ENCODE data around the gene CFAP70.
"Not testable (repeated sequence)": the region's sequence is repeated elsewhere in the genome, so short reads cannot be mapped to it uniquely, and the experiment has no call there.

Gene CFAP70

DNA sequence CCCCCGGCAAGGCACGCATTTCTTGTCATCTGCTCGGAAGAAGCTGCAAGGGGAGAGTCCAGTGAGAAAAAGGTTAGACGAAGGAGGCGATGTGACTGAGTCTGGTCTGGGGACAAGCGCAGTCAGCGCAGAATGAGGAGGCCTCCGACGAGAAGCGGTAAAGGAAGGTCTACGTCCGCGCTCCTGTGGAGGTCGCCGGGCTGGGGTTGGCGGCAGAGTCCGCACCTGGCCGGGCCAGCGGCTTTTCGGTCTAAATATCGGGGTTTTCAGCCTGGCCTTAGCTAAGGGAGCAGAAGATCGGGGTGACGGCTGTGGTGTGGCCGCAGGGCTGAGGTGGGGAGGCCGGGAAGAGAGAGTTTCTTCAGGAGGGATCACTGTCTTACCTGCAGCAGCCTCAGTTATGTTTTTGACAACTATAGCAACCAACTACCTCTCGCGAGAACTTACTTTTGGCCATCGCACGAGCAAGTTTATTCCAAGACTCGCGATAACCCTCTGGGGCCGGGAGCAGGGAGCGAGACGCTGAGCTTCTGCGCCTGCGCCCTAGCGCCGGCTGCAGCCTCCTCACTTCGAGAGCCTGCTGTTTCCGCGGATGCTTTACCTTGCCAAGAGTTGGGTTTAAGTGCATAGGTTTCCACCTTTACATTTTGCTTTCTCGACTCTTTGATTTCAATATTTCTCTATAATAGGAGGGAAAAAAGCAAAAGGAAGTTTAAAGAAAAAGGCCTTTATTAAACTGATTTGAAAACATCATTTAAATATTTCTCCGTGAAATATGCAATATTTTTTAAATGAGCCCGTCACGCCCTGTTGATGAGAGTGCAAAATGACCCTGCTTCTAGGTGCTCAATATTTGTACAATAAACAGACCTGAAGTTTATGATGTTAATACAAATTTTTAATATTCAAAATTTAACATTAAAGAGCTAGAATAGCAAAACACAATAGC, at the start of gene CFAP70:
Gene CFAP70 (minus strand): TSS at position 534 of the 949 bp plus-strand sequence. CDS start 4,068 bp downstream, outside the sequence.
- peak; percentile 98 for DNase-seq (ENCODE audit: low read depth, low spot score)

- no peak for DNase-seq (ENCODE audit: low read depth, low spot score)
Measured at GRCh38 chr10:73408061-73408460, 49.4 kb upstream of the CFAP70 start.

- no peak for DNase-seq (ENCODE audit: low read depth, low spot score)
Measured at GRCh38 chr10:73407495-73407894, 48.8 kb upstream of the CFAP70 start.

DNA sequence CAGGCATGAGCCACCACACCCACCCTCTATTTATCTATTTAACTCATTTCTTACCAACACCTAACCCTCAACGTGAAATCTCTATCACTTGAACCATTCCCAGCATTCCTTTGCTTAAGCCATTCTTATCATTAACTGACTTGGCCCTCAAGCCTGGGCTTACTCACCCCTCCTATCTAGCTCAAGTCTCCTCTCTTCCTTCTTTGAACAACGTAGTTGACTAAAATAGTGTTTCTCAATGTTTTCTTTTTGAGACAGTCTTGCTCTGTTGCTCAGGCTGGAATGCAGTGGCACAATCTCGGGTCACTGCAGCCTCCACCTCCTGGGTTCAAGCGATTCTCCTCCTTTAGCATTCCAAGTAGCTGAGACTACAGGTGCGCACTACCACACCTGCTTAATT, 48.2 kb upstream of the CFAP70 start:
- DNase-seq (ENCODE audit: low read depth, low spot score): no peak

DNA sequence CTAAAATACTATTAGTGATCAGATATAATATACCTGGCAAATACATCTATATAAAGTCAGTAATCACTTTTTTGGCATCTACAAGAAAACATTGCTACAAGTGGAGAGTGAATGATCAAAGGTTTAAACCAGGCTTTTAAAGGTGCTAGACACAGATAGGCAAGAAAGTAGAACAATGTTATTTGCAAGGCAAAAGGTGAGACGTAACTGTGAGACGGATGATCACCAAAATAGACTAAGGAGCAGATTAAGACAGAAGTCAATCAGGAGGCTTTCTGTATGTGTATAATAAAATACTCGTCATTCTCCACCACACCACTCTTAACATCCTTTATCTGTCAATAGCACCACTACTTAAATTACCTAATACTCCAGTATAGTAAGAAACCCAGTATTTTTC, 46.9 kb upstream of the CFAP70 start:
- DNase-seq (ENCODE audit: low read depth, low spot score): no peak

- no peak for DNase-seq (ENCODE audit: low read depth, low spot score)
Measured at GRCh38 chr10:73404690-73405089, 46.0 kb upstream of the CFAP70 start.

DNA sequence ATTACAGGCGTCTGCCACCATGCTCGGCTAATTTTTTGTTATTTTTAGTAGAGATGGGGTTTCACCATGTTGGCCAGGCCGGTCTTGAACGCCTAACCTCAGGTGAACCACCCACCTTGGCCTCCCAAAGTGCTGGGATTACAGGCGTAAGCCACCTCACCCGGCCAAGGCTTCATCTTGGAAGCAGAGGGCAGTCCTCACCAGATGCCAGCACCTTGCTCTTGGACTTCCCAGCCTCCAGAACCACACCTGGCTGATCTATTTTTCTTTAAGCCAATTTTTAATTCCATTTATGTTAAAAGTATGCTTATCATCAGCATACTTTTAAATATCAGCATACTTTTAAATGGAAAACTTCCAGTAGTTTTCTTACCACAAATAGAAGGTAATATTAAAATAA, 43.0 kb upstream of the CFAP70 start:
- no peak for DNase-seq (ENCODE audit: low read depth, low spot score)

DNA sequence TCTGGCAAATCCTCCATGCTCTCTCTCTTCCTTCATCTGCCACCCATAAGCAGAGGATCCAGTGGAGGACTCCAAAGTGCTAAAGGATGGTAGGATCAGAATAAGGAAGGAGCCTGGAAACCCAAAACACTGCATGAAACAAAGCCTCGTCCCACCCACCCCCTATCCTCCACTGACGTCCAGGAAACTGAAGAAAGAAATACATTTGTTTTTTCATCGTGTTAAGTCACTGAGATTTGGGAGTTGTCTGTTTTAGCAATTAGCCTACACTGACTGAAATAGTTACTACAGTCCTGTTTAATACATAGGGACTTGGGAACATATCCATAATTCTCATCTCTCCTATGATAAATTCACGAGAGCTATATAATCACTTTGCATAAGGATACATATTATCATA, 40.4 kb upstream of the CFAP70 start:
- DNase-seq (ENCODE audit: low read depth, low spot score): no peak

- no peak for DNase-seq (ENCODE audit: low read depth, low spot score)
Measured at GRCh38 chr10:73398024-73398423, 39.4 kb upstream of the CFAP70 start.

DNA sequence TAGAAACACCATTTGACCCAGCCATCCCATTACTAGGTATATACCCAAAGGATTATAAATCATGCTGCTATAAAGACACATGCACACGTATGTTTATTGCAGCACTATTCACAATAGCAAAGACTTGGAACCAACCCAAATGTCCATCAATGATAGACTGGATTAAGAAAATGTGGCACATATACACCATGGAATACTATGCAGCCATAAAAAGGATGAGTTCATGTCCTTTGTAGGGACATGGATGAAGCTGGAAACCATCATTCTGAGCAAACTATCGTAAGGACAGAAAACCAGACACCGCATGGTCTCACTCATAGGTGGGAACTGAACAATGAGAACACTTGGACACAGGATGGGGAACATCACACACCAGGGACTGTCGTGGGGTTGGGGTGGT, 35.7 kb upstream of the CFAP70 start:
- not testable (repeated sequence) for DNase-seq (ENCODE audit: low read depth, low spot score)

DNA sequence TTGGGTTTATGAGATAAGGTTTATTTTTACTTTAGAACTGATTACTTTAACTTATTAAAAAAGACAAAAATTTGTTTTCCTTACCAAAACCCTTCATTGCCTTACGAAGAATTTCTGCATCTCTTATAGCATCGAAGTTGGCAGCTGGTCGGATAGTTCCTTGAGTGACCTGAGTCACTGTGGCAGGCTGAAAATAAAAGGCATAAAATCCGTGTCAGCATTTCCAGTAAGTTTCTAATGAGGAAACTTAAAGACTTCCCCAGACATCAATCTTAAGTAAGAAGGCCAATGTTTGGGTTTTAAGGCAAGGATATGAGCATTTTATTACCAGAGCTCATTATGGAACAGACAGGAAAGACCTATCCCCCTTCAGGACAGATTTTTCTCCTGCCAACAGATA, 29.6 kb upstream of the CFAP70 start:
- DNase-seq (ENCODE audit: low read depth, low spot score): no peak

DNA sequence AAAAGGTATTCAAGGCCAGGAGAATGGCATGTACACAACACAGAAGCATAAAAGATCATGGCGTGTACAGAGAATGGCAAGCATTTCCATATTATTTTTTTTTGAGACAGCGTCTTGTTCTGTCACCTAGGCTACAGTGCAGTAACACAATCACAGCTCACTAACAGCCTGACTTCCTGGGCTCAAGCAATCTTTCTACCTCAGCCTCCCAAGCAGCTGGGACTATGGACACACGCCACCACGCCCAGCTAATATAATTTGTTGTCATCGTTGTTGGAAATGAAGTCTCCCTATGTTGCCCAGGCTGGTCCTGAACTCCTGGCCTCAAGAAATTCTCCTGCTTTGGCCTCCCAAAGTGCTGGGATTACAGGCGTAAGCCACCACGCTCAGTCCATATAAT, 27.9 kb upstream of the CFAP70 start:
- no peak for DNase-seq (ENCODE audit: low read depth, low spot score)

DNA sequence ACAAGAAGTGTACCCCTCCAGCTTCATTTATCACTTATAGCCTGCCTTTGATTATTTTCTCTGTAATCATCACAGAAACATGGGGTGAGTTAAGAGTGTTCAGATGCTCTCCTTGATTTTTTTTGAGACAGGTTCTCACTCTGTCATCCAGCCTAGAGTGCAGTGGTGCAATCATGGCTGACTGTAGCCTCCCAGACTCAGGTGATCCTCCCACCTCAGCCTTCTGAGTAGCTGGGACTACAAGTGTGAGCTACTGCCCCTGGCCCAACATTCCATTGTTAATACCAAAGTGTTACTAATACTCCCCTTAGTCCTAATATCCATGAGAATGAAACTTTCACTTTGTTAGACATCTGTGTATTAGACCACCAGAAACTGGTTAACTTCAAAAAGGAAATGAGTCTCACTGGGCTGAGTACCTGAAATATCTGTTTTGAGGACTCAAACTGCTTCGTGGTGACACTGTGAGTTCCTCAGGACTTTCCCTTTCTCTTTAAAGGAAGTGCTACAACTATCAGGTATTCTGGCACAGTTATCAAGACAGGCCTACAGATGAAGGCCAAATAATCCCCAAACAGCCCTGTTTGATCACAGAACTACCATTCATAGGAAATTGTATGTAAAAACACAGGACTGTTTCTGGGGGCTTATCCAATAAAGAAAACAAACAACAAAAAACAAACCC, 20.5 kb upstream of the CFAP70 start:
- DNase-seq (ENCODE audit: low read depth, low spot score): no peak

DNA sequence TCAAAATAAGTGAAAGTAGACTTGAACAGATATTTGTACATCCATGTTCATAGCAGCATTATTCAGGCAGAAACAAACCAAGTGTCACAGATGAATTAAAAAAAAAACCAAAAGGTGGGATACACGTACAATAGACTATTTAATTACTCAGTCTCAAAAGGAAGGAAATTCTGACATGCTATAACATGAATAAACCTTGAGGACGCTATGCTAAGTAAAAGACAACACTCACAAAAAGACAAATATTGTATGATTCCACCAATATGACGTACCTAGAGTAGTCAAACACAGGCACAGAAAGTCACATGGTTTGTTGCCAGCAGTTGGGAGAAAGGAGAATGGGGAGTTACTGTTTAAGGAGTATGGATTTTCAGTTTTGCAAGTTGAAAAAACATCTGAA, 18.0 kb upstream of the CFAP70 start:
- DNase-seq (ENCODE audit: low read depth, low spot score): no peak

- DNase-seq (ENCODE audit: low read depth, low spot score): no peak
Measured at GRCh38 chr10:73368238-73368637, 9.6 kb upstream of the CFAP70 start.

GRCh38 chr10:73366381-73367298, 8.0 kb upstream of the CFAP70 start:
- no peak for DNase-seq (ENCODE audit: low read depth, low spot score)

DNA sequence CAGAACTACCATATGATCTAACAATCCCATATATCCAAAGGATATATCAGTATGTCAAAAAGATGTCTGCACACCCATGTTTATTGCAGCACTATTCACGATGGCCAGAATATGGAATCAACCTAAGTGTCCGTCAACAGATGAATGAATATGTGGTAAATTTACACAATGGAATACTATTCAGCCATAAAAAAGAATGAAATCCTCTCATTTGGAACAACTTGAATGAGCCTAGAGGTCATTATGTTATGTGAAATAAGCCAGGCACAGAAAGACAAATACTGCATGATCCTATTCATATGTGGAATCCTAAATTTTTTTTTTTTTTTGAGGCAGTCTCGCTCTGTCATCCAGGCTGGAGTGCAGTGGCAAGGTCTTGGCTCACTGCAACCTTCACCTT, 6.3 kb upstream of the CFAP70 start:
- DNase-seq (ENCODE audit: low read depth, low spot score): no peak

DNA sequence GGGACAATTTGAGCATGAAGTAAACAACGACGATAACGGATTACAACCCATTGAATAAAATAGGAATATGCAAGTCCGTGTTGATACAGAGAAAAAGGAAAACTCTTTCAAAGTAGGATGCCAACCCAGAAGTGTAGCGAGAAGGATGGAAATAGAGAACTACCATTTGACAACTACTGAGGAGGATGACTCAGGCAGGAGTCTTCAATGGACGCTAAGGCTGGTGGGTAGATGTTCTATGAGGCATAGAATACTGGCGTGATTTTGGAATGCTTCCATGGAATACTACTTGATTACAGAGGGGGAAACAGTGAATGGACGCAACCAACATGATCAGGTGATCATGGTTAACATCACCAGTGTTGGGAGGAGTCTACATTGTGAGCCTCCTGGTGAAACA, 828 bp upstream of the CFAP70 start:
- no peak for DNase-seq (ENCODE audit: low read depth, low spot score)

DNA sequence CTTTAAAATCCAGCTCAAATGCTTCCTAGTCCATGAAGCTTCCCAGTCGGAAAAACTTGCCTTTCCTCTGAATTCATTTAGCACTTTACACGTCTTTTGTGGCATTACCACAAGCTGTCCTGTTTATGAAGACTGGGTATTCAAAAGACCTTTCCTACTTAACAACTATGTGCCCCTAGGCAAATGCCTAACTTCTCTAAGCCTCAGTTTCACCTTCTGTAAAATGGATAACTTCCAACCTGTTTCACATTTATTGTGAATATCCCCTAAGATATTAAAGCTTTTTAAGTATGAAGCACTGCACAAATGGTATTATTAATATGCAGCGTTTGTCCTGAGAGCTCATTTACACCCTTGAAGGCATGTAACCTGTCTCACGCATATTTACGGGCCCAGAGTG, 843 bp downstream of the CFAP70 start:
- DNase-seq (ENCODE audit: low read depth, low spot score): no peak

GRCh38 chr10:73357166-73357565, 1.5 kb downstream of the CFAP70 start:
- DNase-seq (ENCODE audit: low read depth, low spot score): no peak

GRCh38 chr10:73344269-73344668, 14.4 kb downstream of the CFAP70 start:
- DNase-seq (ENCODE audit: low read depth, low spot score): no peak

DNA sequence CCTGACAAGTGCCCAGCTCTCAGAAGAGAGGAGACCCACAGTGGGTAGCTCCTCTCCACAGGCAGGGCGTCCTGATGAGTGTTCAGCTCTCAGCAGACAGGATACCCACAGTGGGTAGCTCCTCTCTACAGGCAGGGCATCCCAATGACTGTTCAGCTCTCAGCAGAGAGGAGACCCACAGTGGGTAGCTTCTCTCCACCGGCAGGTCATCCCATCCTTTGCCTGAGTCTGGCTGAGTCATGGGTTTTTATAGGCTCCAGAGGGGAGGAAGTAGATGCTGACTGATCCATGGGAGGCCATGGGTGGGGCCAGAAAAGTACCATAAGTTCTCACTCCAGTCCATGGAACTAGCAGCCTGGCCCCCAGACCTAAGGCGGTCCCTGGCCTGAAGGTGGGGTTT, 18.5 kb downstream of the CFAP70 start:
- no peak for DNase-seq (ENCODE audit: low read depth, low spot score)

Data from astrocyte of the hippocampus (primary cell).